Esophagus squamous epithelium (tissue), 4 donors: Measurements from ENCODE around the gene NRXN3.

Experiments used
- POLR2A ChIP-seq, 4 donors: fragments of 450-650 bp; IDR thresholded peaks; one replicate each; pipeline ENCODE4 v1.6.1; 2017; ENCODE audit warnings: antibody characterized with exemption in 4 of 4, mild to moderate bottlenecking in 4 of 4, moderate library complexity in 3 of 4
- TF ChIP-seq, protein P1 (sequence below), 6 experiments: fragments of 450-650 bp in 4 of 6; fragments of 200-600 bp in 2 of 6; sonication (generic) in 2 of 6; IDR thresholded peaks; one replicate each; pipeline ENCODE4 v1.5.1; 2016 to 2019; ENCODE audit warnings: antibody characterized with exemption in 6 of 6, mild to moderate bottlenecking in 4 of 6, moderate library complexity in 4 of 6

DNA sequence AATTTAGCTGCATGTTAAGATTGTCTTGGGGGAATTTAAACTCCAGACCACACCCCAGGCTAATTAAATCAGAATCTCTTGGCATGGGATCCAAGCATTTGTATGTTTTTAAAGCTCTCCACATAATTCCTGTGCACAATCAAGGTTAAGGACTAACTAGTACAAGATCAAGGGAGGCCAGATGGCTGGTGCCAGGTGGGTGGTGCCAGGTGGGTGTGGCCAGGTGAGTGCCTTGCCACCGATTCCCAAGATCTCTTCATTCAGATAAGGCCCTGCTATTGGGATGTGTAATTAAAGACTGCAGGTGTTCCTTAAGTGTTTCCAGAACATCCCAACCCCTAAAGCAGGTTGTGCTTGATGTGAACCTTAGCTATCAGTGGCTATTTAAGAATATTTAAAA, 75.1 kb downstream of the NRXN3 start:
- TF ChIP-seq, protein P1, sequence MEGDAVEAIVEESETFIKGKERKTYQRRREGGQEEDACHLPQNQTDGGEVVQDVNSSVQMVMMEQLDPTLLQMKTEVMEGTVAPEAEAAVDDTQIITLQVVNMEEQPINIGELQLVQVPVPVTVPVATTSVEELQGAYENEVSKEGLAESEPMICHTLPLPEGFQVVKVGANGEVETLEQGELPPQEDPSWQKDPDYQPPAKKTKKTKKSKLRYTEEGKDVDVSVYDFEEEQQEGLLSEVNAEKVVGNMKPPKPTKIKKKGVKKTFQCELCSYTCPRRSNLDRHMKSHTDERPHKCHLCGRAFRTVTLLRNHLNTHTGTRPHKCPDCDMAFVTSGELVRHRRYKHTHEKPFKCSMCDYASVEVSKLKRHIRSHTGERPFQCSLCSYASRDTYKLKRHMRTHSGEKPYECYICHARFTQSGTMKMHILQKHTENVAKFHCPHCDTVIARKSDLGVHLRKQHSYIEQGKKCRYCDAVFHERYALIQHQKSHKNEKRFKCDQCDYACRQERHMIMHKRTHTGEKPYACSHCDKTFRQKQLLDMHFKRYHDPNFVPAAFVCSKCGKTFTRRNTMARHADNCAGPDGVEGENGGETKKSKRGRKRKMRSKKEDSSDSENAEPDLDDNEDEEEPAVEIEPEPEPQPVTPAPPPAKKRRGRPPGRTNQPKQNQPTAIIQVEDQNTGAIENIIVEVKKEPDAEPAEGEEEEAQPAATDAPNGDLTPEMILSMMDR (IDR thresholded peaks at IDR 0.05): no peak
- TF ChIP-seq POLR2A (IDR thresholded peaks at IDR 0.05): no peak
